ENCODE results near the gene ACAT2. TPM values are rescaled to one million over a fixed set of nuclear protein-coding genes. Genes with fewer than 3 reads are reported as not detected.

Gene ACAT2
- total RNA-seq, 1 experiment from 2014 or later, result 78.8 TPM

GRCh38 chr6:159751448-159751847, 10.4 kb upstream of the ACAT2 start:
- H3K36me3 ChIP-seq, result peaks cover 84% of the 10 kb centered on the region
- DNase-seq, result no peak
- H3K9me3 ChIP-seq (replicated peaks), result no peaks in the 10 kb centered on the region

GRCh38 chr6:159753081-159753872, 8.6 kb upstream of the ACAT2 start:
- Histone ChIP-seq H3K36me3 (peaks cover 83% of the 10 kb centered on the region), H3K4me3 (no peak overlapping the region), H3K27me3 (no peaks in the 10 kb centered on the region), H3K27ac (no peak overlapping the region), H3K9me3 (replicated peaks) (no peaks in the 10 kb centered on the region), H3K4me1 (no peaks in the 10 kb centered on the region)
- DNase-seq, result no peak

More at GRCh38 chr6:159751448-159751847, 10.4 kb upstream of the ACAT2 start:
- no peaks in the 10 kb centered on the region for H3K4me1 ChIP-seq
- no peaks in the 10 kb centered on the region for H3K27me3 ChIP-seq
- no peak overlapping the region for H3K4me3 ChIP-seq
- no peak overlapping the region for H3K27ac ChIP-seq

DNA sequence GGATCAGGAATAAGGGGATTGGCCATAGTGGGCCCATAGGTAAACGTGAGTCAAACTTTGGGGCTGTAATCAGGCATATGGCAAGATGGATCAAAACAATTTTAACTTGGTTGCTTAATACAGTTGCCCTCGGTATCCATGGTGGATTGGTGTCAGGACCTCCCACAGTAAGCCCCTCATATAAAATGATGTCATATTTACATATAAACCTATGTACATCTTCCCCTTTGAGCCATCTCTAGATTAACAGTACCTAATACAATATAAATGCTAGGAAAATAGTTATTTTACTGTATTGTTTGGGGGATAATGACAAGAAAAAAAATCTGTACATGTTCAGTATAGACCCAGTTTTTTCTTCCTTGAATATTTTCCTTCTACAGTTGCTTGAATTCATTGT, 7.4 kb upstream of the ACAT2 start:
- H3K36me3 ChIP-seq, result peaks cover 82% of the 10 kb centered on the region
- no peak overlapping the region for H3K4me3 ChIP-seq
- H3K4me1 ChIP-seq, result no peaks in the 10 kb centered on the region
- no peak for DNase-seq
- H3K27me3 ChIP-seq, result no peaks in the 10 kb centered on the region
- no peaks in the 10 kb centered on the region for H3K9me3 ChIP-seq (replicated peaks)
- no peak overlapping the region for H3K27ac ChIP-seq

DNA sequence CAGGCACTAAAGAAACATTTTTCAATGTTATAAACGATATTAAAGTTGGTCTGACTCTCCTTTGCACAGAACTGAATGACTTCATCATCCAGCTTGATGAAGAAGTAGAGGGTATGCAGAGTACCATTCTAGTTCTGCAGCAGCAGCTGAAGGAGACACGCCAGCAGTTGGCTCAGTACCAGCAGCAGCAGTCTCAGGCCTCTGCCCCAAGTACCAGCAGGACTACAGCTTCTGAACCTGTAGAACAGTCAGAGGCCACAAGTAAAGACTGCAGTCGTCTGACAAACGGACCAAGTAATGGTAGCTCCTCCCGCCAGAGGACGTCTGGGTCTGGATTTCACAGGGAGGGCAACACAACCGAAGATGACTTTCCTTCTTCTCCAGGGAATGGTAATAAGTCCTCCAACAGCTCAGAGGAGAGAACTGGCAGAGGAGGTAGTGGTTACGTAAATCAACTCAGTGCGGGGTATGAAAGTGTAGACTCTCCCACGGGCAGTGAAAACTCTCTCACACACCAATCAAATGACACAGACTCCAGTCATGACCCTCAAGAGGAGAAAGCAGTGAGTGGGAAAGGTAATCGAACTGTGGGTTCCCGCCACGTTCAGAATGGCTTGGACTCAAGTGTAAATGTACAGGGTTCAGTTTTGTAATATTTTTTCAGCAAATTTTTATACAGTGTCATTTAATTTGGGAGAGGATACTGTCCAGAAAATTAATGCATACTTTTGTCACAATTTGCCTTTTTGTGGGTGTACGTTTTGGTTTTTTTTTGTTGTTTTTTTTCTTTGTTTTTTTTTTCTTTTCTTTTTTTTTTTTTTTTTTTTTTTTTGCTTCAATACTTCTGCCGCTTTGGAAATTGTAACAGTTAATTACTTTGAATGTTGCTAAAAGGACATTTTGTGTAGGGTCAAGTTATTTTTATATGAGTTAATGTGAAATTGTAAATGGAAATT, 6.6 kb upstream of the ACAT2 start:
- Histone ChIP-seq H3K27ac (no peak overlapping the region), H3K4me1 (peaks cover 7% of the 10 kb centered on the region), H3K9me3 (replicated peaks) (no peaks in the 10 kb centered on the region), H3K36me3 (peaks cover 74% of the 10 kb centered on the region), H3K4me3 (no peak overlapping the region), H3K27me3 (no peaks in the 10 kb centered on the region)
- DNase-seq, result no peak

DNA sequence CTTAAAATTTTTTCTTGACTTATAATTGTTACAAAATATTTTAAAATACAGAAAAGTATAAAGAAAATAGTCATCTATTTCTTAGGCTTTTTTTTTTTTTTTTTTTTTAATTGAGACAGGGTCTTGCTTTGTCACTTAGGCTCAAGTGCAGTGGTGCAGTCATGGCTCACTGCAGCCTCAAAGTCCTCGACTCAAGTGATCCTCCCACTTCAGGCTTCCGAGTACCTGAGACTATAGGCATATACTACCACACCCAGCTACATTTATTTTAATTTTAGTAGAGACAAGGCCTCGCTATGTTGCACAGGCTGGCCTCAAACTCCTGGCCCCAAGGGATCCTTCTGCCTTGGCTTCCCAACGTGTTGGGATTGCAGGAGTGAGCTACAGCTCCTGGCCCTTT, 5.3 kb upstream of the ACAT2 start:
- no peak for DNase-seq
- Histone ChIP-seq H3K27me3 (no peaks in the 10 kb centered on the region), H3K36me3 (peaks cover 69% of the 10 kb centered on the region), H3K27ac (no peak overlapping the region), H3K4me1 (peaks cover 16% of the 10 kb centered on the region), H3K9me3 (replicated peaks) (no peaks in the 10 kb centered on the region), H3K4me3 (no peak overlapping the region)

- Histone ChIP-seq H3K36me3 (peaks cover 57% of the 10 kb centered on the region), H3K27me3 (no peaks in the 10 kb centered on the region), H3K9me3 (replicated peaks) (no peaks in the 10 kb centered on the region), H3K4me1 (peaks cover 19% of the 10 kb centered on the region), H3K27ac (no peak overlapping the region), H3K4me3 (no peak overlapping the region)
- DNase-seq, result peak in 1 of 2 experiments; percentile 26
Observed at GRCh38 chr6:159758031-159759001, 3.5 kb upstream of the ACAT2 start.

DNA sequence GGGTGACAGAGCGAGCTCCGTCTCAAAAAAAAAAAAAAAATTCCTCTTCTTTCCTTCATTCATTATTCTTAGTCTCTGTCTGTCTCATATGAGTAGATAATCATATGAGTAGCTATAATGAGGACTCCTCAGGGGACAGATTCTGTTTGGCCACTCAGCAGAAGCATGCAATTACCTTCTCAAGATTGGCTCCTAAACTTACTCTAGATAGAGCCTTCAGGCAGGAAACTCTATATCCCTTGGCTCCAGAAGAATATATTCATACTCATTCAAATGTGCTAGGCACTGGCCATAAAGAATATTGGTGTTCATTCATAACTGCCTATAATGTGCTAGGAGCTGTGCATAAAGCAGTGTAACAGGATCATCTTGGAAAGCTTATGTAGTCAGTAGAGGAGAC, 2.2 kb upstream of the ACAT2 start:
- H3K27ac ChIP-seq, result no peak overlapping the region
- H3K27me3 ChIP-seq, result no peaks in the 10 kb centered on the region
- H3K36me3 ChIP-seq, result peaks cover 54% of the 10 kb centered on the region
- DNase-seq, result peak in 1 of 2 experiments; percentile 21
- no peak overlapping the region for H3K4me3 ChIP-seq
- H3K4me1 ChIP-seq, result peaks cover 19% of the 10 kb centered on the region
- no peaks in the 10 kb centered on the region for H3K9me3 ChIP-seq (replicated peaks)

- Histone ChIP-seq H3K4me1 (peaks cover 19% of the 10 kb centered on the region), H3K4me3 (peak overlapping the region; percentile 94), H3K36me3 (peaks cover 54% of the 10 kb centered on the region), H3K27ac (peak overlapping the region; percentile 77; the same call in 1 of the 2 replicates), H3K9me3 (replicated peaks) (no peaks in the 10 kb centered on the region), H3K27me3 (no peaks in the 10 kb centered on the region)
- peak; percentile 45 to 62 for DNase-seq
Observed at GRCh38 chr6:159760602-159761057, 1.2 kb upstream of the ACAT2 start.

GRCh38 chr6:159761129-159761872, 544 bp upstream of the ACAT2 start:
- H3K27ac ChIP-seq, result peak overlapping the region; percentile 77
- H3K36me3 ChIP-seq, result peaks cover 53% of the 10 kb centered on the region
- H3K9me3 ChIP-seq (replicated peaks), result no peaks in the 10 kb centered on the region
- peaks cover 19% of the 10 kb centered on the region for H3K4me1 ChIP-seq
- H3K27me3 ChIP-seq, result no peaks in the 10 kb centered on the region
- peak; percentile 28 to 57 for DNase-seq
- peak overlapping the region; percentile 94 for H3K4me3 ChIP-seq

DNA sequence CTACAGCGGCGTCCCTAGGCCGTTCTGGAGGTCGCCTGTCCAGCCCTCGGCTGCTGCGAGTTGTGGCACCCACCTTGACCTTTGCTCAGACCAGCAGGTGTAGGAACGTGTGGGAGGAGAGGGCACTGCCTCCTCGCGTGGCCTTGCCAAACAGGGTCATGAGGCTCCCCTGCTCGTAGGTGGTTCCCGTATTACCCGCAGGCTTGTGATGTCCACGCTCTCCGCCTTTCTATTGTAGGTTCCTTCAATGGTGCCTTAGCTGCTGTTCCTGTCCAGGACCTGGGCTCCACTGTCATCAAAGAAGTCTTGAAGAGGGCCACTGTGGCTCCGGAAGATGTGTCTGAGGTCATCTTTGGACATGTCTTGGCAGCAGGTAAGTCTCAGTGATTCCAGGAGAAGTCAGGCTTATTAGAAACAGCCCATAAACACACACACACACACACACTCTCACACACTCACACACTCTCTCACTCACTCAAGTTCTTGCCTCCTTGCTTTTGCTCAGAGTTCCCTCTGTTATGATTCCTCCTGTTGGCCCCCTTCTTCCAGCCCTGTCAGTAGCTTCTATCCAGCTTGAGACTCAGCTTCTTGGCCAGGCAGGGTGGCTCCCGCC, 942 bp downstream of the ACAT2 start:
- H3K4me3 ChIP-seq, result peak overlapping the region; percentile 94
- no peak for DNase-seq
- peaks cover 55% of the 10 kb centered on the region for H3K36me3 ChIP-seq
- H3K27me3 ChIP-seq, result no peaks in the 10 kb centered on the region
- H3K27ac ChIP-seq, result peak overlapping the region; percentile 77; the same call in 1 of the 2 replicates
- H3K4me1 ChIP-seq, result peaks cover 19% of the 10 kb centered on the region
- no peaks in the 10 kb centered on the region for H3K9me3 ChIP-seq (replicated peaks)

DNA sequence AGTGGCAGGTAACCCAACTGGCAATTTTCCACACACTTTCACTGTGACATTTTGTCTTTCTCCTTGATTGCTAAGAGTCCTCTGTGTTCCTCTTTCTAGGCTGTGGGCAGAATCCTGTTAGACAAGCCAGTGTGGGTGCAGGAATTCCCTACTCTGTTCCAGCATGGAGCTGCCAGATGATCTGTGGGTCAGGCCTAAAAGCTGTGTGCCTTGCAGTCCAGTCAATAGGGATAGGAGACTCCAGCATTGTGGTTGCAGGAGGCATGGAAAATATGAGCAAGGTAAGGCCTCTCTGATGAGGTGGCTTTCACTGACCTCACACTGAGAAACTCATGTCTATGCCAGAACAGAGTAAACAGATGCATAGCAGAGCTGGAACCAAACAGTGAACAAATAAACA, 5.1 kb downstream of the ACAT2 start:
- Histone ChIP-seq H3K4me3 (no peak overlapping the region), H3K36me3 (peaks cover 86% of the 10 kb centered on the region), H3K9me3 (replicated peaks) (no peaks in the 10 kb centered on the region), H3K4me1 (0 out of 2 replicates have a peak, but pooled peaks cover 3% of the 10 kb centered on the region), H3K27ac (no peak overlapping the region), H3K27me3 (no peaks in the 10 kb centered on the region)
- no peak for DNase-seq

DNA sequence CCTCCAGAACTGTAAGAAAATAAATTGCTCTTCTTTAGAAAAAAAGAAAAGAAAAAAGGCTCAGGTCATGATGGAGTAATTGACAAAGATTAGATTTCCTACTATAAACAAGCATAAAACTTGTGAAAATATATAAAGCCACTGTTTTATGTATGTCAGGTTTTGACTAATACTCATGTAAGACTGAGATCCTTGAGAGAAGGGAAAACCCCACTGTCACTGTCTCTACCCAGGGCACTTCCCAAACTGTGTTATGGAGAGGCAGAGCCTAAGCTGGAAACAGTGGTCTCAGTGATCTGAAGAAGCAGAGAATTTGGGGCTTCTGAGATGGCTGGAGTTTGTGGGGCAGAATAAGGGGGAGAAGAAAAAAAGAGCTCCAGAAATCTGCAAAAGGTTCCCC, 7.6 kb downstream of the ACAT2 start:
- peaks cover 91% of the 10 kb centered on the region for H3K36me3 ChIP-seq
- no peak for DNase-seq
- no peaks in the 10 kb centered on the region for H3K9me3 ChIP-seq (replicated peaks)
- no peaks in the 10 kb centered on the region for H3K4me1 ChIP-seq
- H3K4me3 ChIP-seq, result no peak overlapping the region
- H3K27ac ChIP-seq, result no peak overlapping the region
- no peaks in the 10 kb centered on the region for H3K27me3 ChIP-seq

- H3K4me3 ChIP-seq, result no peak overlapping the region
- H3K9me3 ChIP-seq (replicated peaks), result no peaks in the 10 kb centered on the region
- no peaks in the 10 kb centered on the region for H3K4me1 ChIP-seq
- peaks cover 78% of the 10 kb centered on the region for H3K36me3 ChIP-seq
- no peak for DNase-seq
- no peak overlapping the region for H3K27ac ChIP-seq
- no peaks in the 10 kb centered on the region for H3K27me3 ChIP-seq
Observed at GRCh38 chr6:159772196-159772595, 10.4 kb downstream of the ACAT2 start.

All from SJCRH30 (cell line).